GOT3 (cell line): ENCODE data around the gene SLC45A3.
"Not testable (repeated sequence)": the region's sequence is repeated elsewhere in the genome, so short reads cannot be mapped to it uniquely, and the experiment has no call there.

Experiments used
- DNase-seq: peaks from one replicate; lab custom pipeline; 2025; ENCODE audit warnings: mixed read lengths; lab: John Stamatoyannopoulos, UW

Gene SLC45A3

DNA sequence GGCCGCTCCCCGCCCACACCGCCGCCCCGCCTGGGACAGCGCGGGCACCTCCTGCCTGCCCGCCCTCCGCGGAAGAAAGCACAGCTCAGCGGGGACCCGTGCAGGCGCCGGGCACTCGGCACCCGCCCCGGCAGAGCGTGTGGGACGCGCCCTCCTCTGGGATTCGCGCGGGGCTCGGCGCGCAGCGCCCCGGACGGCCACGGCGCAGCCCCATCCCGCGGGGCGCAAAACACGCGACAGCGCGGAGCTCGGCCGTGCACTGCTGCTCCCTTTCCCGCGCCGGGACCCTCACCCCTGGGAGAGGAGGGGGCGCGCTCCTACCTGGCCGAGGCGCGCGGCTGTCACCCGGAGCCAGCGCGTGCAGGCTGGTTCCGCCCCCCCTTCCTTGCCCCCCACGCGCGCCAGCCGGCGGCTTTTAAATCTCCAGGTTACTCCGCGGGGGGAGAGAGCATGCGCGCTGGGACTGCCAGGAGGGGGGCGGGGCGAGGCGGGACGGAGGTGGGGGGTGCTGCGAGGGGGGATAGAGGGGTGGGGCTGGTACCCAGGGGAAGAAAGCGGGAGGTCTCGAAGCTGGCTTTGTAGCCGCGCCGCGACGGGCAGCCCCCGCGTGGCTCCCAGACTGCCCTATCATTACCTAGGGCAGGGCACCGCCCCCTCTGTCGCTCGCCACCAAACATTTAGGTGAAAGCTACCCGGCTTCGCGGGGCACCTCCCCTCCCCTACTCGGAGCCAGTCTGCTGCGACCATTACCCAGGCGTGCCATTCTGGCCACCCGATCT is at the start of gene SLC45A3:
Gene SLC45A3, minus strand, starts transcription at position 437 of the 779 bp plus-strand sequence. CDS start 15,853 bp downstream, outside the sequence.
- no peak for DNase-seq

GRCh38 chr1:205726619-205727125 is 46.4 kb upstream of the SLC45A3 start:
- DNase-seq, result no peak

- DNase-seq, result no peak
These were observed 45.2 kb upstream of the SLC45A3 start for GRCh38 chr1:205725514-205725913.

DNA sequence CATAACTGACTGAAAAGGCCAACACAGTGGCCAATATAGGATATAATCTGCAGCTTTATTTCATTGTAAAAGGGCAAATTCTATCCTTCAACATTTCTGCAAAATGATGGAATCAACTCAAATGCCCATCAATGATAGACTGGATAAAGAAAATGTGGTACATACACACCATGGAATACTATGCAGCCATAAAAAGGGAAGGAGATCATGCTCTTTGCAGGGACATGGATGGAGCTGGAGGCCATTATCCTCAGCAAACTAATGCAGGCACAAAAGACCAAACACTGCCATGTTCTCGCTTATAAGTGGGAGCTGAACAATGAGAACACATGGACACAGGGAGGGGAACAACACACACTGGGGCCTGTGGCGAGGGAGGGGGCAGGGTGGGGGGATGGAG is 40.4 kb upstream of the SLC45A3 start:
- DNase-seq, result not testable (repeated sequence)

GRCh38 chr1:205719762-205720161 is 39.5 kb upstream of the SLC45A3 start:
- no peak for DNase-seq

DNA sequence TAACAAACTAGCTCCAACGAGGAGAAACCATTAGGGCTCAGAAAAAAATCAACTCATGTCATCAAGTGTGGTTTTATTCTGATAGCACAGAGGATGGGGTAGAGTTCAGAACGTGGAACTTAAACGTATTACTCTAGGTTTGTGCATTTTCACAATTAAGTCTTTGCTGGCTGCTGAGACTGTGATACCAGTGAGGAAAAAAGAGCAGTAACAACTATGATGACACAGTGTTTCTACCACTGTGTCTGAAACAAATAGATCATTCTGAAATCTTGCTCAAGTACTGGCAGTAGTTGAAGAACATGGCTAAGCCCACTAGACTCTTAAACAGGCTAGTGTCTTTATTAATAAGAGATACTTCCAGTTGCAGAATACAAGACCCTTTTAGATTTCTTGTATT is 38.7 kb upstream of the SLC45A3 start:
- no peak for DNase-seq

GRCh38 chr1:205716371-205717132 is 36.2 kb upstream of the SLC45A3 start:
- no peak for DNase-seq

DNA sequence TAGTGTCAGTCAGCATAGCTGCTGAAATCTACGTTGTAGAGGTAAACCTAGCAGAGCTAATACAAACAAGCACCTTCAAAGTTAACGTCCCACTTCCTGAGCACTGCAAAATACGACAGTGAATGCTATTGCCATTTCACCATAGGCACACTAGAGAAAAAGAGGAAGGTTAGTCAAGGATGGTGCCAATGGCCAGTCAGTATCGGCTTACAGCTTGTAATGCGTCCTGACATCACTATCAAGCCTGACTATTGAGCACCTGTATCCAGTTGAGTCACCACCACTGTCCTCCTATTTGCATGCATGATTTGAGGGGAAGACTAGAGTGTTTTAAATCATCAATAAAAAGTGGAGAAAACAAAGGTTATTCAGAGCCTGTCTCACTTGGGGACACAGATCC is 35.3 kb upstream of the SLC45A3 start:
- no peak for DNase-seq

GRCh38 chr1:205714906-205715246 is 34.6 kb upstream of the SLC45A3 start:
- DNase-seq, result no peak

- no peak for DNase-seq
These were observed 34.0 kb upstream of the SLC45A3 start for GRCh38 chr1:205714190-205714905.

DNA sequence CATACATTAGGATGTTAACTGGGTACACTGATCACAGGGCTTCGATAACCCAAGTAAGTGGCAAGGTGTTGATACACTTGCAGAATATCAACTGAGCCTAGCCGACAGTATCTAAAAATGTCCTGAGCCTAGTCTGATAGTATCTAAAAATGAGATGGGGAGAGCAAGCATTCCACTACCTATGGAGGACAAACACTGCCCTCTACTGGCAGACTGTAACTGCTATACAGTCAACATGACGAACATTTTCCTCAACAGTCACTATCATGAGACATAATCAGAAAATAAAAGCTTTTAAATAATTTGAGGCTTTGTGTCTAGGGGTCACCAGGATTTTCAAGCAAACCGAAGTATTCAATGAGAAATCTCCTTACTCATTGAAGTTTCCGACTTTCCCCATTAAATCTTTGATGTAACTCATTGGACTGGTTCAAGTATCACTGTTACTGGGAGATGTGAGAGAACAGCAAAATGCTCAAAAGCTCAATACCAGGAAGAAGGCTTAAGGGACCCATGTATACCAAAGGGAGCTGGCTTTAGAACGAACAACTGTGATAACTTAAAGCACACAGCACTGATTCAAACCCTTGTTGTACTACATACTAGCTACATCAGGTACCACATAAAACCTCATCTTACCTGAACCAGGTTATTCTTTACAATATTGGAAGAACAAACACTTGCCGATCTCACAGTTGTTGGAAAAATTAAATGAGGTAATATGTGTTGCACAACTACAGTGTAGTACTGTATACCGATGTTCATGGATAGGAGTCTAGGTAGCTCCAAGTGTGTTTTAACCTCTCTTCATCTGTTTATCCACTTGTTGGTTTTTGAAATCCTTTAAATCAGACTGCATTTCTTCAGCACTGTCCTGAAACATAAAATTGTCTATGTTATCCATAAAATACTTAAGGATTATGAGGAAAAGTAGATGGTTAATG is 31.1 kb upstream of the SLC45A3 start:
- DNase-seq, result no peak

- DNase-seq, result no peak
These were observed 30.1 kb upstream of the SLC45A3 start for GRCh38 chr1:205710201-205711062.

- DNase-seq, result no peak
These were observed 29.3 kb upstream of the SLC45A3 start for GRCh38 chr1:205709640-205710039.

- DNase-seq, result no peak
These were observed 28.7 kb upstream of the SLC45A3 start for GRCh38 chr1:205709059-205709398.

GRCh38 chr1:205706601-205707502 is 26.5 kb upstream of the SLC45A3 start:
- no peak for DNase-seq

DNA sequence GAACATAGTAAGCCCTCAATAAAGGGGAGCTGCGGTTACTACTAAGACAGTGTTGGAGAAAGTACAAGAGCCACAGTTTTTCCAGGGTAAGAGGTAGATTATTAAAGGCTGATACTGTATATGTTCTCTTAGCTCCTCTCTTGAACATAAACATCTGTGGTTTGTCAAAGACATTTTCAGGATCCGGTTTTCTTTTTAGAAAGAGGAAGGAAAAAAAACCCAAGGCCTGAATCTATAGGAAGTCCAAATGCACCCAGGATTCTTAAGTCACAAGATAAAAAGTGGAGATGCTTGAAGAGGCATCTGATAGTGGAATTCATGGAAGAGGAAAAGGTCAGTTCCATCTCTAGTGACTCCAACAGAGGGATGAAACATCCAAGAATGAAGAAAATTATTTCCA is 24.6 kb upstream of the SLC45A3 start:
- DNase-seq, result no peak

GRCh38 chr1:205703072-205703471 is 22.8 kb upstream of the SLC45A3 start:
- no peak for DNase-seq

- DNase-seq, result no peak
These were observed 21.6 kb upstream of the SLC45A3 start for GRCh38 chr1:205701891-205702290.

GRCh38 chr1:205701420-205701819 is 21.1 kb upstream of the SLC45A3 start:
- DNase-seq, result no peak
